IPS-18c (cell line): ENCODE measurements around the gene ATP7B.

ENCODE experiments used
- H3K4me3 ChIP-seq: 2 replicates; pipeline ENCODE4 v1.7.0; 2013; ENCODE audit warnings: low read depth, mild to moderate bottlenecking, low read length, moderate library complexity; ENCODE audit not compliant: insufficient read depth
- H3K9me3 ChIP-seq: one replicate; pipeline ENCODE4 v1.6.1; 2013; ENCODE audit warnings: mild to moderate bottlenecking, low read length, moderate library complexity; ENCODE audit not compliant: control insufficient read depth, insufficient read depth

Gene ATP7B

DNA sequence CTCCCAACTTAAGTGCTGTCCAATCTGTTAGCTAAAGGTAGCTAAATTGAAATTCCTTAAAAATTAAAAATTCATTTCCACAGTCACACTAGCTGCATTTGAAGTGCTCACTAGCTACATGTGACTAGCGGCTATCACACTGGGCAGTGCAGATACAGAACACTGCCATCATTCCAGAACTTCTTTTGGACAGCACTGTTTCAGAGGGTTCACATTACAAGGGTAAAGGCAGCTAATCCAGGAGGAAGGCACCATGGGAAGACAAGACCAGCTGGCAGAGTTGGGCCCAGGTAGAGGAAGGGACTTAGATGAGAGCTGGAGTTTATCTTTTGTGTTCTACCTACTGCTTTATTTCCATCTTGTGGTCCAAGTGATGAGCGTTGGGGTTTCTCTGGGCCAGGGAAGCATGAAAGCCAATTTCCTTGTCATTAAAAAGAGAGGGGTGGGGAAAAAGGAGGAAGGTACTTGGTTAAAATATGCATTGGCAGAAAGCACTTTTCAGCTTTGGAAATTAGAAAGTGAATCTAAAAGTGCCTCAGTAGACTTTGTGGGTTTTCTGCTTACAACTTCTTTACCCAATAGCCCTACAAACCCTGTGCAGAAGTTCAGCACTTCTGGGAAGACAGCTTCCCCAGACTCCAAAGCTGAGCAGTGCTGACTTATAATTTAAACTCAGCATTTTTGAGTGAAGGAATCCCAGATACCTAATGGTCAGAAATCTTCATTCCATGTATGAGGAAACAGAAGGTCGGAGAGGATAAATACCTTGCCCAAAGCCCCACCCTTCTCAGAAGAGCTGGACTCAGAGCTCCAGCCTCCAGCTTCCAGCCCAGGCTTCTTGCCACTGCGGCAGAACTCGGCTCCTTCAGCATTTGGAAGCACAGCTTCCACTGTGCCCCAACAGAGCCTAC, 49.5 kb downstream of the ATP7B start:
- Histone ChIP-seq H3K9me3 (no peaks in the 10 kb centered on the region), H3K4me3 (no peak overlapping the region)

GRCh38 chr13:51960766-51961165, 50.5 kb downstream of the ATP7B start:
- H3K4me3 ChIP-seq: no peak overlapping the region
- no peaks in the 10 kb centered on the region for H3K9me3 ChIP-seq

GRCh38 chr13:51959773-51960172, 51.5 kb downstream of the ATP7B start:
- H3K4me3 ChIP-seq: no peak overlapping the region
- H3K9me3 ChIP-seq: no peaks in the 10 kb centered on the region

- H3K9me3 ChIP-seq: no peaks in the 10 kb centered on the region
- no peak overlapping the region for H3K4me3 ChIP-seq
Observed at GRCh38 chr13:51958217-51958547, 53.1 kb downstream of the ATP7B start.

GRCh38 chr13:51957377-51958216, 53.7 kb downstream of the ATP7B start:
- Histone ChIP-seq H3K4me3 (no peak overlapping the region), H3K9me3 (no peaks in the 10 kb centered on the region)

GRCh38 chr13:51956717-51957116, 54.5 kb downstream of the ATP7B start:
- no peak overlapping the region for H3K4me3 ChIP-seq
- H3K9me3 ChIP-seq: no peaks in the 10 kb centered on the region

GRCh38 chr13:51955816-51956603, 55.2 kb downstream of the ATP7B start:
- Histone ChIP-seq H3K4me3 (no peak overlapping the region), H3K9me3 (no peaks in the 10 kb centered on the region)

DNA sequence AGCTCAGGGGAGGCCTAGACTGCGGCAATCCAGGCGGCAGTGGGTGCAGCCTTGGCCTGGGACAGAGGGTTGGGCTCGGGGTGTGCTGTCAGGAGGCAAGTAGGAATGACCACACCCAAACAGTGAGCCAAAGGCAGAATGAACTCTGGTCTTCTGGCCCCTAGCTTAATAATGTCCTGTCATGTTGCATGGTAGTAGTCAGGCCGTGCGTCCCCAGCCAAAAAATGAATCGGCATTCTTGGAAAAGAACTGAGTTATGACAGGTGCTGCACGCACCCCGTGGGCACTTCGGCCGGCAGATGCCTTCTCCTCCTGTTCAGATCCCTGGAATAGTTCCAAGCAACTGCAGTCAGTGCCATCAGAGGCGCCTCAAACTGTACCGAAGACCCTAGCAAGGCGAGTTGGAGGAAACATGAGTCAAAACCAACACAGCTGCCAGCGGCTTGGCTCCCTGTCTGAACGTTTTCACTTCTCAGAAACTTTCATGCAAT, 55.9 kb downstream of the ATP7B start:
- H3K4me3 ChIP-seq: no peak overlapping the region

GRCh38 chr13:51953347-51954195, 57.7 kb downstream of the ATP7B start:
- no peaks in the 10 kb centered on the region for H3K9me3 ChIP-seq
- no peak overlapping the region for H3K4me3 ChIP-seq

More for the DNA sequence above, 55.9 kb downstream of the ATP7B start:
- no peaks in the 10 kb centered on the region for H3K9me3 ChIP-seq

DNA sequence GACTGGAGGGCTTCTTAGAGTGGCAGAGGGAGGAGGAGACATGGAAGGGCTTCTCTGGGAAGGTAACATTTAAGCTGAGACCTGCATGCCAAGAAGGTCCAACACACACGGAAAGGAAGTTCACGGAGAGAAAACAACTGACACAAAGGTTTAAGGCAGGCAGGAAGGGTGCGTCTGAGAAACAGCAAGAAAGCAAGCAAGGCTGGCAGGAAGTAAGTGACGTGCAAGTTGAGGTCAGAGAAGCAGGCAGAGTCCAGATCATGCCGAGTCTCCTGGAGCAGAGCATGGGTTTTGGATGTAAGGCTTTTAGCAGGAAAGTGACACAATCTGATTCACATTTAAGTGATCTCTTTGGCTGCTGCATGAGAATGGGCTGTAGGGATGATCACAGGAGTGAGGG, 60.5 kb downstream of the ATP7B start:
- H3K4me3 ChIP-seq: no peak overlapping the region
- H3K9me3 ChIP-seq: no peaks in the 10 kb centered on the region

DNA sequence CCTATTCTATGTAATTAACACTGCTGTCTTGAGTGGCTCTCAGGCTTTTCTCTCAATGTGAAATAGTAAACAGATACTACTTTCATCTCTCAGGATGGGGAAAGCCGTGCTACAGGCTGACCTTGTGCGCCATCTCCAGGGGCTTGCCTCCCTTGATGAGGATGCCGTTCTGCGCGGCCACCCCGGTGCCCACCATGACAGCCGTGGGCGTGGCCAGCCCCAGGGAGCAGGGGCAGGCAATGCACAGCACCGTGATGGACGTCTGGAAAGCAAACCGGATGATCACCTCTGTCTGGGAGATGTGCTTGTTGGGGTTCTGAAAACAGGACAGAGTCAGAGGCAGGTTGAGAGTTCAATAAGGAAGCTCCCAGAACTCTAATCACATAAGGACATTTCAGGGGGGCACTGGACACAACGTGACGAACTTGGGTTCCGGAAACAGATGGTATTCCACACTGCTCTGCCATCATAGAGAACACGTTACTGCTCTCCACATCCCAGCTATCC, 65.0 kb downstream of the ATP7B start:
- no peak overlapping the region for H3K4me3 ChIP-seq

DNA sequence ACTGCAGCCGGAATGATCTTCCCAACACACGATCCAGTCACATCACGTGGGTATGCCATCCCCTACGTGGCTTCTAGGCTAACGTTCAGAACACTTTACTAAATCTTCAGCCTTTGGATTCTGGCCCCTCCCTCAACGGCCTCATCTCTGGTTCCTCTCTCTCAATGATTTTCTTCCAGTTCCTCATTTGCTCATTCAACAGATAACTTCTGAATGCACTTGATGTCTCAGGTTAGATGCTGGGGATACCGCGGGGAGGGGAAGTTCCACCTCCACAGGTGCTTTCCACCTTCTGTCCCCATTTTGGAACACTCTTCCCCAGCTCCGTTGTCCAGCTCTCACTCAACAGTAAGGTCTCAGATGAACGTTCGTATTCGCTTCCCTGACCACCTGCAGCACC, 66.1 kb downstream of the ATP7B start:
- H3K9me3 ChIP-seq: no peaks in the 10 kb centered on the region
- no peak overlapping the region for H3K4me3 ChIP-seq

More for the DNA sequence above, 65.0 kb downstream of the ATP7B start:
- no peaks in the 10 kb centered on the region for H3K9me3 ChIP-seq

GRCh38 chr13:51944428-51944827, 66.8 kb downstream of the ATP7B start:
- no peak overlapping the region for H3K4me3 ChIP-seq
- no peaks in the 10 kb centered on the region for H3K9me3 ChIP-seq

DNA sequence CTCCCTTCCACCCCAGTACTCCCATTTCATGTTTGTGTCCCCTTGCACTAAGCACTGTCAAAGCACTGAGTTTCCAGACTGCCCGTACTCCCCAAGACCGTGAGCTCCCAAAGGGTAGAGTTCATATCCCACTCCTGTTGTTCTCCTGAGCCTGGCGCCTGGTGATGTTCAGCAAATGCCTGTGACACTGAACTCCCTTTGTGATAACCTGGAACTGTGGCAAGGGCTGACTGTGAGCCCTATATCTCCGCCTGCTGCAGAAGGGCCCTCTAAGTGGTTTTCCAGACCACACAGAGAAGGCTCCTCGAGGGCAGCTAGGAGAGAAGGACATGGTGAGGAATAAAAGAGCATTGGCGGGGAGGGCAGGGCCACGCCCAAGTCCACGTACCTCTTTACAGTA, 67.5 kb downstream of the ATP7B start:
- Histone ChIP-seq H3K9me3 (no peaks in the 10 kb centered on the region), H3K4me3 (no peak overlapping the region)

DNA sequence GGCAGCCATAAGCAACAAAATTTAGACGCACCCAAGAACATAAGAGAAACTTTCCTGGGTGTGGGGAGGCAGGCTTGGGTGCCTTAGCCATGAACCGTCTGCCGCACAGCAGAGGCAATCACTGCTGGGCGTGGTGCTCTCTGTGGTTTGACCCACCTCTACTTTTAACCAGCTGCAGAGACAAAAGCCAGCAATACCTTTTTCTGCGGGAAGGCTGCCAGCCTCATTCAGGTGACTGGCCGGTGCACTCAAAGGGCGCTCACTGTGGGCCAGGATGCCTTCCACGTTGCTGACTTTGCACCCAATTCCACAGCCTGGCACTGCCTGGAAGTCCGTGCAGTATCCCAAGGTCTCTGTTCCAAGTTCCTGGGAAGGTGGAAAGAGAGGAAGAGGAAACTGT, 69.1 kb downstream of the ATP7B start:
- H3K4me3 ChIP-seq: no peak overlapping the region
- H3K9me3 ChIP-seq: no peaks in the 10 kb centered on the region

DNA sequence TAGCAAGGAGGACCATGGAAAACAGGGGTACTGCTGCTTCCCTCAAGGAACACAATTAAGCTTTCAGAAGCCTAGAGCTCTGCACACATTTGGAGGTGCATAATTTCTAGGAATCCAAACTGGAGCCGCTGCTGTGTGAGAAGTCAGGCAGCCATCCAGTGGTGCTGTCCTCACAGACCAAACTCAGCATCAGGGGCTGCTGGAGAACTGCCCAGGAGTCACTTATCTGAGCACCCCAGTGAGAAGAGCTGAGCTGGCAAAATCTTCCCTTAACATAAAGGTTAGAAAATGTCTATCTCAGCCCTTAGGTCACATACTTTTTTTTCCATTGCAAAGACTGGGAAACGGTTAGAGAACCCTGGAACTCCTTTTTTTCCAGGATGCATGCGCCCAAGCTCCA, 72.8 kb downstream of the ATP7B start:
- Histone ChIP-seq H3K4me3 (no peak overlapping the region), H3K9me3 (no peaks in the 10 kb centered on the region)
